Suppressor macrophage treated with lipopolysaccharide for 4 hours (primary cell): Measurements from ENCODE around the gene DUSP28.

ENCODE experiments used
- DNase-seq: peaks from one replicate; pipeline ENCODE4 v3.0.0-alpha.2; 2020

DUSP28 gene

GRCh38 chr2:240573516-240574385, 13.6 kb downstream of the DUSP28 start:
- DNase-seq = no peak

GRCh38 chr2:240574386-240575100, 14.4 kb downstream of the DUSP28 start:
- no peak for DNase-seq

- no peak for DNase-seq
These were observed 15.2 kb downstream of the DUSP28 start for GRCh38 chr2:240575101-240575965.

GRCh38 chr2:240576036-240576435, 15.9 kb downstream of the DUSP28 start:
- DNase-seq = no peak

- no peak for DNase-seq
These were observed 16.5 kb downstream of the DUSP28 start for GRCh38 chr2:240576436-240577205.

- no peak for DNase-seq
These were observed 17.3 kb downstream of the DUSP28 start for GRCh38 chr2:240577281-240578109.

GRCh38 chr2:240578110-240578450, 17.9 kb downstream of the DUSP28 start:
- no peak for DNase-seq

GRCh38 chr2:240578488-240578887, 18.3 kb downstream of the DUSP28 start:
- DNase-seq = no peak

- DNase-seq = peak; percentile 10
These were observed 19.1 kb downstream of the DUSP28 start for GRCh38 chr2:240579071-240579762.

GRCh38 chr2:240579771-240580614, 19.8 kb downstream of the DUSP28 start:
- peak; percentile 81 for DNase-seq

GRCh38 chr2:240581811-240582210, 21.7 kb downstream of the DUSP28 start:
- DNase-seq = no peak

- no peak for DNase-seq
These were observed 22.6 kb downstream of the DUSP28 start for GRCh38 chr2:240582781-240583180.

- DNase-seq = no peak
These were observed 23.6 kb downstream of the DUSP28 start for GRCh38 chr2:240583774-240584173.

- DNase-seq = peak; percentile 76
These were observed 24.4 kb downstream of the DUSP28 start for GRCh38 chr2:240584486-240585031.

GRCh38 chr2:240585101-240585500, 24.9 kb downstream of the DUSP28 start:
- DNase-seq = no peak

- DNase-seq = no peak
These were observed 25.6 kb downstream of the DUSP28 start for GRCh38 chr2:240585681-240586197.

GRCh38 chr2:240586198-240586918, 26.2 kb downstream of the DUSP28 start, which contains the start of gene CAPN10:
Gene CAPN10 (plus strand): TSS chr2:240586734. CDS start chr2:240586912, 178 bp downstream.
- DNase-seq = peak; percentile 99
